Muscle of leg (tissue), 16 donors: ENCODE measurements around the gene GLIS2. TPM values are rescaled to one million over a fixed set of nuclear protein-coding genes. Genes with fewer than 3 reads are reported as not detected.

Source experiments
- DNase-seq: peaks from one replicate; pipeline ENCODE4 v3.0.0; 2013
- H3K27ac ChIP-seq: one replicate; pipeline ENCODE4 v1.5.1; 2013; ENCODE audit warnings: mild to moderate bottlenecking, low read length, control low read depth
- H3K27me3 ChIP-seq: one replicate; pipeline ENCODE4 v1.6.1; 2013; ENCODE audit warnings: low read length; ENCODE audit not compliant: control insufficient read depth, insufficient read depth
- H3K36me3 ChIP-seq: one replicate; pipeline ENCODE4 v1.6.1; 2013; ENCODE audit warnings: low read length; ENCODE audit not compliant: control insufficient read depth, insufficient read depth
- H3K4me1 ChIP-seq: one replicate; pipeline ENCODE4 v1.6.1; 2013; ENCODE audit warnings: low read length; ENCODE audit not compliant: control insufficient read depth, insufficient read depth
- H3K4me3 ChIP-seq: one replicate; pipeline ENCODE4 v1.5.1; 2013; ENCODE audit warnings: low read length, control low read depth
- H3K9me3 ChIP-seq: replicated peaks from 2 replicates; pipeline ENCODE4 v1.6.1; 2013; ENCODE audit warnings: low read depth, low read length; ENCODE audit not compliant: control insufficient read depth
- WGBS: methylation state at CpG from one replicate; pipeline ENCODE4 v1.1.5; 2013; ENCODE audit warnings: missing lambda C conversion rate; ENCODE audit not compliant: insufficient coverage; 5-methylcytosine and 5-hydroxymethylcytosine counted together
- long read RNA-seq, 11 donors: transcript quantifications; one replicate each; lab custom pipeline, GENCODE V29; 2026
- polyA plus RNA-seq, 8 donors: library from polyadenylated mRNA; unstranded; fragments of 120-200 nt; gene quantifications; one replicate each; pipeline versions ENCODE4 v1.2.1 to v1.2.3, GENCODE V29; 2013; ENCODE audit warnings: inconsistent platforms in 1 of 8, low replicate concordance in 1 of 8; ENCODE audit not compliant: insufficient read length in 8 of 8, insufficient read depth in 1 of 8
- total RNA-seq: library from RNA; stranded (reverse); fragments of 120-200 nt; gene quantifications from one replicate; pipeline ENCODE4 v1.2.4, GENCODE V29; 2013

GLIS2 gene
- 6.5 TPM for total RNA-seq
- polyA plus RNA-seq = 10 to 100 TPM; 21.6 to 30.1 (median 25.8) TPM
- long read RNA-seq, donor 1, partial matches to known transcripts = 0 of 6 reads
- long read RNA-seq, donor 1, other reads (novel, unspliced or antisense) = 6 of 6 reads
- long read RNA-seq, donor 2 = 0 reads
- long read RNA-seq, donor 3, partial matches to known transcripts = 0 of 9 reads
- long read RNA-seq, donor 3, other reads (novel, unspliced or antisense) = 8 of 9 reads
- long read RNA-seq, donor 4, partial matches to known transcripts = 0 of 8 reads
- long read RNA-seq, donor 4, other reads (novel, unspliced or antisense) = 8 of 8 reads
- long read RNA-seq, donor 5, partial matches to known transcripts = 47 of 165 reads
- long read RNA-seq, donor 5, other reads (novel, unspliced or antisense) = 116 of 165 reads
- long read RNA-seq, donor 6, partial matches to known transcripts = 0 of 8 reads
- long read RNA-seq, donor 6, other reads (novel, unspliced or antisense) = 6 of 8 reads
- long read RNA-seq, donor 7, partial matches to known transcripts = 7 of 65 reads
- long read RNA-seq, donor 7, other reads (novel, unspliced or antisense) = 58 of 65 reads
- long read RNA-seq, donor 8, partial matches to known transcripts = 0 of 1 reads
- long read RNA-seq, donor 8, other reads (novel, unspliced or antisense) = 0 of 1 reads
- long read RNA-seq, donor 9, partial matches to known transcripts = 0 of 1 reads
- long read RNA-seq, donor 9, other reads (novel, unspliced or antisense) = 0 of 1 reads
- long read RNA-seq, donor 10, partial matches to known transcripts = 18 of 25 reads
- long read RNA-seq, donor 10, other reads (novel, unspliced or antisense) = 7 of 25 reads
- long read RNA-seq, donor 11, partial matches to known transcripts = 25 of 79 reads
- long read RNA-seq, donor 11, other reads (novel, unspliced or antisense) = 53 of 79 reads

- Histone ChIP-seq H3K36me3 (no peaks in the 10 kb centered on the region), H3K4me3 (peak within 1 kb of the TSS; percentile 79), H3K27me3 (peaks cover 18% of the 10 kb centered on the region), H3K27ac (peak within 1 kb of the TSS; percentile 96), H3K4me1 (peaks cover 51% of the 10 kb centered on the region), H3K9me3 (no peaks in the 10 kb centered on the region)
- DNase-seq = peak; percentile 95
- WGBS = 0% methylated on average over 44 of the region's 115 CpGs
These were observed at the start of gene GLIS2 for GRCh38 chr16:4315186-4316107. Gene GLIS2 (plus strand): TSS chr16:4316067. CDS start chr16:4332281, 16,214 bp downstream.

DNA sequence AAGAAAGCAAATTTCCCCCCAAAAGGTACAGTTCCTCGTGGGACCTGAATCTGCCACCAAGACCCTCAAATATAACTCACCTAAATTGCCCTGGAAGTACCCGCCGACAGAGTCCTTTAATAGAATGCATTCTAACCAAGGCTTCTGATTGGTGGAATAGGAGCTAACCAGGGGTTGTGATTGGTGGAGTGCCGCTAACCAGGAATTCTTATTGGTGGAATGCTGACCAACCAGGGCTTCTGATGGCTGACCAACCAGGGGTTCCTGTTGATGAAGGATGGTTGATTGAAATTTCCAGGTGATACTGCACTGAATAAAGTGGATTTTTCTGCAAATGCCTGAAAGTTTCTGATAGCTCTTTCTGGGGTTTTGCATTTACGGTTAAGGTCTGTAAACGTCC, 49.5 kb upstream of the GLIS2 start:
- Histone ChIP-seq H3K36me3 (peaks cover 12% of the 10 kb centered on the region), H3K27me3 (no peaks in the 10 kb centered on the region), H3K4me1 (peaks cover 50% of the 10 kb centered on the region), H3K9me3 (no peaks in the 10 kb centered on the region), H3K4me3 (no peak overlapping the region), H3K27ac (no peak overlapping the region)
- 76% methylated on average over 3 of the region's 6 CpGs for WGBS
- DNase-seq = no peak

DNA sequence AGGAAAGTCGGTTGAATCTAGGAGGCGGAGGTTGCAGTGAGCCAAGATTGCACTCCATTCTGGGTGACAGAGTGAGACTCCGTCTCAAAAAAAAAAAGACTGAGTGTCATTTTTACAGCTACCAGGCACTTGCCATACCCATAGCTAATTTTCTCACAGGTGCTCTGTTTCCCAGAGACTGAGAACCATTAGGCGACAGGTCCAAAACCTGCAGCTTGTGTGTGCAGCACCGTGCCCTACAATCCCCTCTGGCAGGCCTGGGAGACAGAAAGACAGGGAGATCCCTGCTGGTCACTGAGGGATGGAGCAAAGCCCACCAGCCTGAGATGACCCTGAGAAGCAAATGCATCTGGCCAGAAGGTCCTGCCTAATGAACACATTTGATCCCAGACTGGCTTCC, 45.8 kb upstream of the GLIS2 start:
- H3K4me3 ChIP-seq = no peak overlapping the region
- no peaks in the 10 kb centered on the region for H3K36me3 ChIP-seq
- H3K27ac ChIP-seq = no peak overlapping the region
- no peaks in the 10 kb centered on the region for H3K9me3 ChIP-seq
- H3K4me1 ChIP-seq = peaks cover 29% of the 10 kb centered on the region
- no peaks in the 10 kb centered on the region for H3K27me3 ChIP-seq
- DNase-seq = no peak
- WGBS = 72% methylated on average over 4 of the region's 5 CpGs

- Histone ChIP-seq H3K9me3 (no peaks in the 10 kb centered on the region), H3K4me3 (no peak overlapping the region), H3K27me3 (no peaks in the 10 kb centered on the region), H3K36me3 (no peaks in the 10 kb centered on the region), H3K4me1 (peaks cover 28% of the 10 kb centered on the region), H3K27ac (no peak overlapping the region)
- no peak for DNase-seq
- WGBS = 74% methylated on average over 4 of the region's 7 CpGs
These were observed 45.3 kb upstream of the GLIS2 start for GRCh38 chr16:4270595-4270994.

- H3K4me3 ChIP-seq = peak overlapping the region; percentile 95
- DNase-seq = peak; percentile 97
- H3K27ac ChIP-seq = peak overlapping the region; percentile 93
- under 1% methylated on average over 51 of the region's 72 CpGs for WGBS
- no peaks in the 10 kb centered on the region for H3K9me3 ChIP-seq
- no peaks in the 10 kb centered on the region for H3K27me3 ChIP-seq
- peaks cover 23% of the 10 kb centered on the region for H3K4me1 ChIP-seq
- H3K36me3 ChIP-seq = no peaks in the 10 kb centered on the region
These were observed 44.4 kb upstream of the GLIS2 start for GRCh38 chr16:4271176-4272113.

GRCh38 chr16:4272114-4272956, 43.5 kb upstream of the GLIS2 start:
- peak overlapping the region; percentile 74 for H3K27ac ChIP-seq
- H3K4me1 ChIP-seq = peaks cover 23% of the 10 kb centered on the region
- DNase-seq = peak; percentile 79
- no peaks in the 10 kb centered on the region for H3K9me3 ChIP-seq
- no peaks in the 10 kb centered on the region for H3K36me3 ChIP-seq
- WGBS = under 1% methylated on average over 27 of the region's 79 CpGs
- H3K4me3 ChIP-seq = peak overlapping the region; percentile 95
- no peaks in the 10 kb centered on the region for H3K27me3 ChIP-seq

DNA sequence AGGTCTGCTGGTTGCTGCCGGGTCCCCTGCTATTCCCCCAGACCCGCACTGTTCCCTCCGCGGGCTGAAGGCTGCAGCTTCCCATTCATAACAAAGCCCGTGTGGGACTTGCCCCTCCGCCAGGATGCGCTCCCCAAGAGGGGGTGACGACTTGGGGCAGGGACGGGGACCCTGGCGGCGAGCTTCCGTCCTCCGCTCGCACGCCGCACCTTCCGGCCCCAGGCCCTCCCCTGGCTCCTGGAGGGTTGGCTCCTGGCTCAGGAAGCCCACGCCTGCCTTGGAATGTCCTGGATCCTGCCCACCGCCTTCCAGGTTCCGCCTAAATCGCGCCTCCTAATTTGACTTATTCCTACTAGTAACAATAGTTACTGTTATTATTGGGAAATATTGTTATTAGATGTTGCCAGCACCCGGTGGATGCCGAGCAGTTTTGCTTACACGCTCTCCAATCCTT, 42.0 kb upstream of the GLIS2 start:
- Histone ChIP-seq H3K27ac (peak overlapping the region; percentile 90), H3K27me3 (no peaks in the 10 kb centered on the region), H3K9me3 (no peaks in the 10 kb centered on the region), H3K4me3 (peak overlapping the region; percentile 54), H3K4me1 (peaks cover 23% of the 10 kb centered on the region), H3K36me3 (no peaks in the 10 kb centered on the region)
- under 1% methylated on average over 14 of the region's 25 CpGs for WGBS
- peak; percentile 67 for DNase-seq

GRCh38 chr16:4275861-4276260, 40.0 kb upstream of the GLIS2 start:
- H3K4me1 ChIP-seq = peaks cover 15% of the 10 kb centered on the region
- H3K27me3 ChIP-seq = no peaks in the 10 kb centered on the region
- DNase-seq = no peak
- H3K36me3 ChIP-seq = no peaks in the 10 kb centered on the region
- WGBS = 86% methylated on average over 4 of the region's 6 CpGs
- H3K4me3 ChIP-seq = no peak overlapping the region
- H3K9me3 ChIP-seq = peaks cover 4% of the 10 kb centered on the region
- no peak overlapping the region for H3K27ac ChIP-seq
